Parathyroid adenoma (tissue), 2 donors: ENCODE data around the gene SELENON.

ENCODE experiments used
- H2AFZ ChIP-seq: fragments of 300-600 bp; sonication (generic); one replicate; pipeline ENCODE4 v1.7.0; 2017; ENCODE audit warnings: antibody characterized with exemption, mild to moderate bottlenecking
- H3K27ac ChIP-seq: fragments of 300-600 bp; sonication (generic); one replicate; pipeline ENCODE4 v1.7.0; 2017
- H3K27me3 ChIP-seq: fragments of 300-600 bp; sonication (generic); one replicate; pipeline ENCODE4 v1.7.0; 2017; ENCODE audit warnings: low read length; ENCODE audit not compliant: control insufficient read depth, insufficient read depth
- H3K36me3 ChIP-seq: fragments of 300-600 bp; sonication (generic); one replicate; pipeline ENCODE4 v1.7.0; 2017; ENCODE audit warnings: low read length; ENCODE audit not compliant: control insufficient read depth, insufficient read depth
- H3K4me1 ChIP-seq: fragments of 300-600 bp; sonication (generic); one replicate; pipeline ENCODE4 v1.7.0; 2017; ENCODE audit warnings: control low read depth
- H3K4me2 ChIP-seq: fragments of 300-600 bp; sonication (generic); one replicate; pipeline ENCODE4 v1.7.0; 2017; ENCODE audit warnings: low read length
- H3K4me3 ChIP-seq: fragments of 300-600 bp; sonication (generic); one replicate; pipeline ENCODE4 v1.7.0; 2017; ENCODE audit warnings: low read depth, low read length
- H3K79me2 ChIP-seq: fragments of 300-600 bp; sonication (generic); one replicate; pipeline ENCODE4 v1.7.0; 2017; ENCODE audit warnings: control low read depth
- H3K9ac ChIP-seq: fragments of 300-600 bp; sonication (generic); one replicate; pipeline ENCODE4 v1.7.0; 2017; ENCODE audit warnings: mild to moderate bottlenecking
- H3K9me3 ChIP-seq: fragments of 300-600 bp; sonication (generic); one replicate; pipeline ENCODE4 v1.7.0; 2017; ENCODE audit warnings: low read length; ENCODE audit not compliant: control insufficient read depth
- TF ChIP-seq, protein P1 (sequence below): fragments of 300-600 bp; sonication (generic); IDR thresholded peaks from one replicate; pipeline ENCODE4 v1.7.0; 2017; ENCODE audit warnings: antibody characterized with exemption, mild to moderate bottlenecking
- donor health status: primary hyperparathyroidism.

Gene SELENON

DNA sequence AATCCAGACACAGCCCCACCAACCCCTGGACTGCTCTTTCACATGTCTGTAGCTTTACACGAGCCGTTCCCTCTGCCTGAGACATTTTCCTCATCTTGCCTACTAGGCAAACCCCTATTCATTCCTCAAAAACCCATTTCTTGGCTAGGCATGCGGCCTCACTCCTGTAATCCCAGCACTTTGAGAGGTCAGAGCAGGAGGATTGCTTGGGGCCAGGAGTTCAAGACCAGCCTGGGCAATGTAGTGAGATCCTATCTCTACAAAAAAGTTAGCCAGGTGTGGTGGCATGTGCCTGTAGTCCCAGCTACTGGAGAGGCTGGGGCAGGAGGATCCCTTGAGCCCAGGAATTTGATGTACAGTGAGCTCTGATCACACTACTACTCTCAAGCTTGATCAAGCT is 64.4 kb downstream of the SELENON start:
- no peaks in the 10 kb centered on the region for H3K4me1 ChIP-seq
- H3K4me2 ChIP-seq, result no peak overlapping the region
- H3K36me3 ChIP-seq, result no peaks in the 10 kb centered on the region
- no peaks in the 10 kb centered on the region for H3K79me2 ChIP-seq
- no peak overlapping the region for H3K9ac ChIP-seq
- H3K9me3 ChIP-seq, result no peaks in the 10 kb centered on the region
- H2AFZ ChIP-seq, result no peak overlapping the region
- TF ChIP-seq, protein P1, sequence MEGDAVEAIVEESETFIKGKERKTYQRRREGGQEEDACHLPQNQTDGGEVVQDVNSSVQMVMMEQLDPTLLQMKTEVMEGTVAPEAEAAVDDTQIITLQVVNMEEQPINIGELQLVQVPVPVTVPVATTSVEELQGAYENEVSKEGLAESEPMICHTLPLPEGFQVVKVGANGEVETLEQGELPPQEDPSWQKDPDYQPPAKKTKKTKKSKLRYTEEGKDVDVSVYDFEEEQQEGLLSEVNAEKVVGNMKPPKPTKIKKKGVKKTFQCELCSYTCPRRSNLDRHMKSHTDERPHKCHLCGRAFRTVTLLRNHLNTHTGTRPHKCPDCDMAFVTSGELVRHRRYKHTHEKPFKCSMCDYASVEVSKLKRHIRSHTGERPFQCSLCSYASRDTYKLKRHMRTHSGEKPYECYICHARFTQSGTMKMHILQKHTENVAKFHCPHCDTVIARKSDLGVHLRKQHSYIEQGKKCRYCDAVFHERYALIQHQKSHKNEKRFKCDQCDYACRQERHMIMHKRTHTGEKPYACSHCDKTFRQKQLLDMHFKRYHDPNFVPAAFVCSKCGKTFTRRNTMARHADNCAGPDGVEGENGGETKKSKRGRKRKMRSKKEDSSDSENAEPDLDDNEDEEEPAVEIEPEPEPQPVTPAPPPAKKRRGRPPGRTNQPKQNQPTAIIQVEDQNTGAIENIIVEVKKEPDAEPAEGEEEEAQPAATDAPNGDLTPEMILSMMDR, result no peak
- no peak overlapping the region for H3K4me3 ChIP-seq
- no peaks in the 10 kb centered on the region for H3K27me3 ChIP-seq
- H3K27ac ChIP-seq, result no peak overlapping the region

GRCh38 chr1:25866288-25866687 is 66.3 kb downstream of the SELENON start:
- Histone ChIP-seq H3K9ac (no peak overlapping the region), H3K9me3 (no peaks in the 10 kb centered on the region), H3K36me3 (no peaks in the 10 kb centered on the region), H3K4me2 (peak overlapping the region; percentile 40), H3K79me2 (no peaks in the 10 kb centered on the region), H3K27ac (no peak overlapping the region), H3K4me3 (no peak overlapping the region), H3K27me3 (no peaks in the 10 kb centered on the region), H2AFZ (no peak overlapping the region), H3K4me1 (no peaks in the 10 kb centered on the region)
- TF ChIP-seq, protein P1, result no peak

- TF ChIP-seq, protein P1, result no peak
Observed at GRCh38 chr1:25867210-25867991, 67.4 kb downstream of the SELENON start.

More at GRCh38 chr1:25867210-25867991, 67.4 kb downstream of the SELENON start:
- Histone ChIP-seq H3K27me3 (no peaks in the 10 kb centered on the region), H3K9me3 (no peaks in the 10 kb centered on the region), H3K4me3 (no peak overlapping the region), H3K4me1 (peaks cover 2% of the 10 kb centered on the region), H3K4me2 (no peak overlapping the region), H2AFZ (no peak overlapping the region), H3K36me3 (no peaks in the 10 kb centered on the region), H3K27ac (no peak overlapping the region), H3K9ac (no peak overlapping the region), H3K79me2 (no peaks in the 10 kb centered on the region)
